Activated CD8-positive, alpha-beta memory T cell treated with anti-CD3 and anti-CD28 coated beads for 4 hours (primary cell): ENCODE data around the gene OSCP1.
A peak's percentile ranks its signal among the peaks of the same experiment; 100 is the strongest.
"Not testable (repeated sequence)": the region's sequence is repeated elsewhere in the genome, so short reads cannot be mapped to it uniquely, and the experiment has no call there.

Source experiments
- DNase-seq, 2 donors: peaks; one replicate each; pipeline ENCODE4 v3.0.0-alpha.2; 2020; ENCODE audit warnings: low read depth in 2 of 2

The OSCP1 gene, protein sequence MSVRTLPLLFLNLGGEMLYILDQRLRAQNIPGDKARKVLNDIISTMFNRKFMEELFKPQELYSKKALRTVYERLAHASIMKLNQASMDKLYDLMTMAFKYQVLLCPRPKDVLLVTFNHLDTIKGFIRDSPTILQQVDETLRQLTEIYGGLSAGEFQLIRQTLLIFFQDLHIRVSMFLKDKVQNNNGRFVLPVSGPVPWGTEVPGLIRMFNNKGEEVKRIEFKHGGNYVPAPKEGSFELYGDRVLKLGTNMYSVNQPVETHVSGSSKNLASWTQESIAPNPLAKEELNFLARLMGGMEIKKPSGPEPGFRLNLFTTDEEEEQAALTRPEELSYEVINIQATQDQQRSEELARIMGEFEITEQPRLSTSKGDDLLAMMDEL

DNA sequence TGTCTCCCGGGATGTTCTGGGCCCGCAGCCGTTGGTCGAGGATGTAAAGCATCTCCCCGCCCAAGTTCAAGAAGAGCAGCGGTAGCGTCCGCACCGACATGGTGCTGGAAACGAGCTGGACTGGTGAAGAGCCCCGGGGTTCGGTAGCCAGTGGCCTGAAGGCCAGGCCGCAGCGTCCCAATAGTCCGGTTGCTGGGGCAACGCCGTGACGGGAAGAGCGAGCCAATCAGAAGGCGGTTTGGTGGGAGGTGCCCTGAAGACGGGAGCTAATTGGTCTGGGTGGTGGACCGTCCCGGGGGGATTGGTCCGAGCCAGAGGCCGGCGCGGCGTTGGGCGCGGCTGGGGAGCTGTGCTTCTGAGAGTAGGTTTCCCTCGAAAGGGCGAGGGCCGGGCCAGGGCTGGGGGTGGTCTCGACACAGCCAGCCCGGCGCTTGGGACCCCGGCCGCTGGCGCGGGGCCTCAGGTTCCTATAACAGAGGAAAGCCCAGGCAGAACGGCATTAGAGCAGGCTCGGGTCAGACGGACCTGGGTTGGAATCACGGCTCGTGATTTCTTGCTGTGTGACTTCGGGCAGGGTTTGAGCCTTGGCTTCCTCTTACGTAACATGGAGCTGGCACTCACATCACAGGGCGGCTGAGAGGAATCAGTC, at the start of gene OSCP1:
OSCP1 (minus strand) TSS at position 182 of the 649 bp plus-strand sequence; CDS start at position 100, 82 bp downstream.
- DNase-seq = peak; percentile 64 to 74

DNA sequence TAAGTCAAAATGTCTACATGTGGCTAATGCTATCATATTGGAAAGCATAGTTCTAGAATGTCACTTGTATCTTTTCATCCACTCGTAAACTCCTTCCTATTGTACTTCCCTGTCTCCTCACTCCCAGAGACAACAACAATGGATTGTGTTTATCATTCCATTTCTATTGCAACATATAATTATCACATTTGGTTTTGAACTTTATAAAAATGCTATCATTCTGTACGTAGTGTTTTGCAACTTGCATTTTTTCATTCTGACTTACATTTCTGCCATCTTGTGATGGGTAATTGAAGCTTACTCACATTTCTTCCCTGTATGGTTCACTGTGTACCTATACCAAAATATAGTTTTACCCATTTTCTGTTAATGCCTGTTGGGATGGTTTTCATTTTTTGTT, 47.0 kb upstream of the OSCP1 start:
- DNase-seq = no peak

DNA sequence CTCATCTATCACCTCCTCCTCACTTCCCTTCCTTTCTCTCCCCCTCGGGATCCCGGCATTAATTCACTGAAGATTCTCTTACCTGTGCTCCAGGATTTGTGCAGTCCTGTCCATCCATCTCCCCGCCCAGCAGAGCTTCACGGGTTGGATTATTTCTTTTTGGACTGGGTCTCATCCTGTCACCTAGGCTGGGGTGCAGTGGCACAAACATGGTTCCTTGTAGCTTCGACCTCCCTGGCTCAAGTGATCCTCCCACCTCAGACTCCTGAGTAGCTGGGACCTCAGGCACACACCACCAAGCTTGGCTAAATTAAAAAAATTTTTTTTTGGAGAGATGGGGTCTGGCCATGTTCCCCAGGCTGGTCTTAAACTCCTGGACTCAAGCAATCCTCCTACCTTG, 44.7 kb upstream of the OSCP1 start:
- no peak for DNase-seq

DNA sequence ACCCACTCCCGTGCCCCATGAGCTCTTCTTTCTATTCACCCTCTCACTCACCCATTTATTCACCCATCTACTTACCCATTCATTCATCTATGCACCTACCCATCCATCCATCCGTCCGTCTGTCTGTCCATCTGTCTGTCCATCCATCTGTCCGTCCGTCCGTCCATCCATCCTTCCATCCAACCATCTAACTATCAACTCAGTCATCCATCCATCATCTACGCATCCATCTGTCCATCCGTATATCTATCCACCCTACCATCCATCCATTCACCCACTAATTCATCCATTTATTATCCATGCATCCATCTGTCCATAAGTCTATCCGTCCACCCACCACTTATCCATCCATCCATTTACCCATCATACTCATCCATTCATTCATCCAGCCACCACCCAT, 43.3 kb upstream of the OSCP1 start:
- DNase-seq = no peak

DNA sequence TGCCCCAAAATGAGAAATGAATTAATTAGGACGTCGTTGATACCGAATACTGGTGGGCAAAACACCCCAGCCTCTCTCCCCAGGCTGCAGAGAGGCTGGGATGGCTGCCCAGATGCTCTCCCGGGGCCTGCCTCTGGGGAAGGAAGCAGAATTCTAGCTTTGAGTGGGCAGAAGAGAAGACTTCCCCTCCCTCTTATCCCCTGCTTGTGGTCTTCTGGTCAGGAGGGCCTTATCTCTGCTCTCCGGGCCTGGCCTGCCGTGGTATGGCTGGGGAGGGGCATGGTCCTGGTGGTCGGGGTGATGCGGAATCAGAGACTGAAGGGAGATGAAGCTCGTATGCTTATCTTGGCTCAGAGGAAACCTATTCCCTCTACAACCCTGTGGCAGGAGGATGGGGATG, 42.2 kb upstream of the OSCP1 start:
- no peak for DNase-seq

DNA sequence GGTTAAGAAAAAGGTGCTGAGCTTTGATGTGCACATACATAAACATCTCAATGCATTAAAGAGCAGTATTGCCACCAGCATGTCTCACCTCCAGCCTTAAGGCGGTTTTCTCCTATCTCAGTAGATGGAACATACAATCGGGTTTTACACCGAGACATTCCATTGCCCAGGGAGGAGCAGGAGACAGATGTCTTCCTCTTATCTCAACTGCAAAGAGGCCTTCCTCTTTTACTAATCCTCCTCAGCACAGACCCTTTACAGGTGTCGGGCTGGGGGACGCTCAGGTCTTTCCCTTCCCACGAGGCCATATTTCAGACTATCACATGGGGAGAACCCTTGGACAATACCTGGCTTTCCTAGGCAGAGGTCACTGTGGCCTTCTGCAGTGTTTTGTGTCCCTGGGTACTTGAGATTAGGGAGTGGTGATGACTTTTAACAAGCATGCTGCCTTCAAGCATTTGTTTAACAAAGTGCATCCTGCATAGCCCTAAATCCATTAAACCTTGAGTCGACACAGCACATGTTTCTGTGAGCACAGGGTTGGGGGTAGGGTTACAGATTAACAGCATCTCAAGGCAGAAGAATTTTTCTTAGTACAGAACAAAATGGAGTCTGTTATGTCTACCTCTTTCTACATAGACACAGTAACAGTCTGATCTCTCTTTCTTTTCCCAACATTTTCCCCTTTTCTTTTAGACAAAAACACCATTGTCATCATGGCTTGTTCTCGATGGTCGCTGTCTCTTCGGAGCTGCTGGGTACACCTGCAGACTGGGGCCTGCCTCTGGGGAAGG, 39.2 kb upstream of the OSCP1 start:
- DNase-seq = not testable (repeated sequence)

DNA sequence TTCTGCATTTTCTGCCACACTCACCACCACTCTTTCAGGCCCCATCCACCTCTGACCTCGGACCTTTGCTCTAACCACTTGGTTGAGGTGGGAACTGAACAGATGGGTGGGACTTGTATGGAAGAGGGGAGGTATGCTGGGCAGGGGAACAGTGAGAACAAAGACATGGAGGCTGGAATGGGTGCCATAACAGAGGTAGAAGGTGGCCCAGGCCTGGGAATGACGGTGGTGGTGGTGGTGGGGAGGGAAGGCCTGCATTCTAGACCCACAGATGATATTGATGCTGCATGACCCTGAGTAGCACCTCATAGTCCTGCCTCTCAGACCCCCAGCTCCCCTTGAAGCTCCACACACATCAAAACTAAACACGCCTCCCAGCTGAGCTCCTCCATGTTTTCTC, 37.7 kb upstream of the OSCP1 start:
- no peak for DNase-seq

DNA sequence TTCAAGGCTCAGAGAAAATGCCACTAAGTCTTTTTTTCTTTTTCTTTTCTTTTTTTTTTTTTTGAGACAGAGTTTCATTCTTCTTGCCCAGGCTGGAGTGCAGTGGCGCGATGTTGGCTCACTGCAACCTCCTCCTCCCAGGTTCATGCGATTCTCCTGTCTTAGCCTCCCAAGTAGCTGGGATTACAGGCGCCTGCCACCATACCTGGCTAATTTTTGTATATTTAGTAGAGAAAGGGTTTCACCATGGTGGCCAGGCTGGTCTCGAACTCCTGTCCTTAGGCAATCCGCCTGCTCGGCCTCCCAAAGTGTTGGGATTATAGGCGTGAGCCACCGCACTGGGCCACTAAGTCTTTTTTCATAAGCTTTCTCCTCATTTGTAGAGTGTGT, 37.1 kb upstream of the OSCP1 start:
- DNase-seq = not testable (repeated sequence)

DNA sequence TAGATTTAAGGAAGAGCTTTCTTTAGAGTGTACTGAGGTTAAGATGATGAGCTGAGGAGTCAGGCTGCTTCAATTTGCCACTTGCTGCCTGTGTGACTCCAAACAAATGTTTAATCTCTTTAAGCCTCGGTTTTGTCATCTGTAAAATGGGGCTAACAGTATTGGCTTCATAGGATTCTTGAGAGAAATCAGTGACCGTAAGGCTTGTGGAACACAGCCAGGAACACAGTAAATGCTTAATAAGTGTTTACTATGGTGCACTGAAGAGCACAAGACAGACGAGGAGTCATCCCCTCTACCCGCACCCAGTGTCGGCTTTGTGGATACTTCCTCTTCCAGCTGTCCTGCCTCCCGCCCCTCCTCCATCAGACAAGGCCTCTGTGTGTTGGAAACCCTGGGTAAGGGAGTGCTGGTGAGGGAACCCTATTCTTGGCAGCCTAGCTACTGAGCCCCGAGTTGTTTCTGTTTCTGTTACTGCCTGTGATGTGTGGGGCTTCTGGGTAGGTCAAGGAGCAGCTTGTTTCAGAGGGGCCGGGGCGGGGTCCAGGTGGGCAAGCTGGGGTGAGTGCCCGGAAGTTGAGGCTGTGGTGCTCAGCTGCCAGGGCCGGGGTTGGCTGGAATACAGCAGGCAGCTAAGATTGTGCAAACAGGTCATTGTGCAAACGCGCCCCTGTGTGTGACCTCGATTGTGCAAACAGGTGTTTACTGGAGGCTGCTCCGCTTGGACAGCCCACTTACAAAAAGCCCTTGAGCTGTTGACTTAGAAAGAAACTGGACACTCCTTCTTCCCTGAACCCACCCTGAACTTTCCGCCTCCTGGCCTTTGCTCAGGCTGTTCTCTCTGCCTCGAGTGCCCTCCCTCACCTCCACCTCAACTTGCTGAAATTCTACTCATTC, 36.4 kb upstream of the OSCP1 start:
- DNase-seq = no peak

DNA sequence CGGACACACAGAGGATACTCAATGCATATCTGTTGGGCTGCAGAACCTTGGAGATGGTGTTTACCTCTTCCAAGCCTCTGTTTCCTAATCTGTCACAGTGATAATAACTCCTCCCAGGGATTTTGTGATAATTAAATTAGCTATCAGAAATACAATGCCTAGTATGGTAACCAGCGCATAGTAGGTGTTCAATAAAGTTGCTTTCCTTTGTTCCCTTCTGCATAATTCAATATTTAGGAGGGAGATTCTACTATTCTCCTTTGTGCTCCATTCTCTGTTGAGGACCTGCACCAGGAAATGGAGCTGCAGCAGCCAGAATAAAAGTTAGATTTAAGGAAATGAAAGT, 35.8 kb upstream of the OSCP1 start:
- no peak for DNase-seq

DNA sequence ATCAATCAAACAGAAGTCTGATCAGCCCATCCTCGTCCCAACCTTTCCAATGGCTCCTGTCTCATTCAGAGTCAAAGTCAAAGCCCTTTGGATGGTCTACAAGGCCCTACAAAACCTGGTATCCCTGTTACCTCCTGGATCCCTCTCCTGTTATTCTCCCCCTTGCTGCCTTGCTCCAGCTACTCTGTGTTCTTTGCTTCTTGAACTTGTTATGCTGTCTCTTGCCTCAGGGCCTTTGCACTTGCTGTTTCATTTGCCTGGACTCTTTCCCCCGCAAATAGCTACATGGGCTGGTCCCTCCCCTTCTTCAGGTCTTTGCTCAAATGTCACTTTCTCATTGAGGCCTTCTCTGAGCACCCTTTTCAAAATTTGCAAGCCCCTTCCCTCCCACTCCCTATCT, 33.8 kb upstream of the OSCP1 start:
- DNase-seq = no peak

DNA sequence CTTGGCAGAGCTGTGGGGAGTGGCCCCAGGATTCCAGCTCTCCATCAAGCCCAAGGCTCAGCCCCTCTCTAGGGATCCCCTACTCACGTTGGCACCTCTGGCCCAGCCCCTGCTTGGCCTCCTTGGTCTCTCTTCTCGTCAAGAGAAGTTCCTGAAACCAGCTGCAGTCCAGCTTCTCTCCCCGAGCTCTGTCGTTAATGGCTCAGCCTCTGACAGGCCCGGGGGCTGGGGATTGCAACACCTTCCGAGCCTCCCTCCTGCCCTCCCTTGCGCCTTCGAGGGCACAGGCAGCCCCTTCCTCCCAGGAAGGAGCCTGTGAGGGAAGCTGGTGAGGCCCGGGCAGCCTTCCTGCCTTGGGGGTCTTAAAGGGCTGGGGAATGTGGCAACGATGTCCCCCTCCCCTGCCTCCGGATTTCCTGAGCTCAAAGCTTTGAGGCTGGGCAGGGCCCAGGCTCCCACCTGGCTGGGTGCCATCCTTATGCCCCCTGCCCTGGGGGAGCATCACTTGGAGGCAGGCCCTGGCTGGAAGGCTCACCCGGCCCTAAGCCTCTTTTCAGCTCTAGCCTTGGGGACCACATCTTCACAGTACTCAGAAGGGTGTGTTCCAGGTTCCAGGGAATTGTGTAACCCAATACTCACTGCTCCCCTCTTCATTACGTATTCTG, 32.6 kb upstream of the OSCP1 start, which contains the start of gene CSF3R:
CSF3R (minus strand) TSS at position 190 of the 665 bp plus-strand sequence. CDS start 3,417 bp downstream, outside the sequence.
- DNase-seq = no peak

DNA sequence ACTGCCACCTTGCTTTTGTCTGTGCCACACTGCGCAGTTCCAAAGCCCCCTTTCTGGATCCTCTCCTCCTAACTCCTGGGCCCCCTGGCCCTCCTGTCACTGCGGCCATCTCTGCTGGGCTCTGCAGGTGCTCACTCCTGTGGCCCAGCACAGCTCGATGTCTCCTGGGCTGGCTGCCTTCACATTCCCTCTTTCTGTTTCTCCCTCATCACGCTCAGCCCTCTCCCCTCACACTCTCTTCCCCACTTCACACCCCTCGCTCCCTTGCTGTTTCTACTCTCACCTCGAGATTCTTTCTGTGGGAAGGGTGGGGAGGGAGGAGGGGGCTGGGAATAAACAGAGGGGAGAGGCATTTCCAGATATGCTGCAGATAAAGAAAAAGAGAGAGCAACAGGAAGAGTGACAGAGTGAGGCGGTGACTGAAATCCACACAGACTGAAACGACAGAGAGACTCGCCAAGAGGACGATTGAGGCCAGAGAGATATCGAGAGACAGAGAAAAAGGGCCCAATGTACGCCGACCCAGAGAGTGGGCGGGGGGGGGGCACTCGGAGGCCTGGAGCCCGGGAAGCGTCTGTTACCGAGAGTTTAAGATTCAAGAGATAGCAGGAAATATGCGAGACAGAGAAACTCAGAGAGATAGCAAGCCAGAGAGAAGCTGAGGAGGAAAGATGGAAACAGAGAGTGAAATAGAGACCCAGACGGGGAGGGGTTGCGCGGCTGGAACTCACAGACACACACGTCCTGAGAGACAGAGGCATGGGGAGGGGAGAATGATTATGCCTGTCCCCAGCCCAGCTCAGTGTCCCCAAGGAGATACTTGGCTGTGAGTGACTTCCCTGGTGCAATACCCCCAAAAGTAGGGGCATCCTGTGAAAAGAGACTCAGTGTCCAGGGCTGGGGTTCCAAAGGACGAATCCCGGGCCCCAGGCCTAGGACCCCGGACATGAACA, 31.8 kb upstream of the OSCP1 start:
- no peak for DNase-seq

DNA sequence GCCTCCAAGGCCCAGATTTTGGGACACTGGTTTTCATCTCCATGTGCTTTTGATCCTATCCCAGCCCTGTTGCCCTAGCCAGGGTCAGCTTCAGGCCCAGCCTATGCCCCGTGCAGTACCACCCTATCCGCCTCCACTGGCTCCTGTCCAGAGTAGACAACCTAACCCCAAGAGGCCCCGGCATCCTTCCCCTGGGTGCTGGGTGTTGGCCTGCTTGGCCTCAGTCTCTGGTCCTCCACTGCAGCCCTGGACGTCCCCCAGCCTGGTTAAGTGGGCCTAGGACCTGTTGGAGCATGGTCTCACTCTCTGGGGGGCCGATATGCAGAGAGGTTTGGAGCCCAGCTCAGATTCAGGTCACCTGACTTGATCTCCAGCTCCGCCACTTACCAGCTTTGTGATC, 30.8 kb upstream of the OSCP1 start:
- DNase-seq = no peak

DNA sequence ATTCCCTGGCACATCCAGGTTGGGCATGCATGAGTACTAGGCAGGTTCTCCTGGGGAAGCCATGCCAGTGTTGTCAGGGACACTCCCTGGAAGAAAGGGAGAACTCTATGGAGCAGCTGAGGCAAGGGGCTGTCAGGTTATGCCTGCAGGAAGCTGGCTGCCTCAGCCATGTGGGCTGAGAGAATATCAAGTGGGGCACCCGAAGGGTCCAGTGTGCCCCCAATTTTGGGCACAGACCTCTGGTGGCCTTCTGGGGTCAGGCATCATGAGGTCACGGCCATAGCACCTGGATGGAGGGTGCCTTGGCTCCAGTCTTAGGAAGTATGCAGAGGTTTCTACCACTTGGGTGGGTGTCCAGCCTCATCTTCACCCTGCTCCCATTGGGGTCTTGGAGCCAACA, 29.9 kb upstream of the OSCP1 start:
- no peak for DNase-seq

DNA sequence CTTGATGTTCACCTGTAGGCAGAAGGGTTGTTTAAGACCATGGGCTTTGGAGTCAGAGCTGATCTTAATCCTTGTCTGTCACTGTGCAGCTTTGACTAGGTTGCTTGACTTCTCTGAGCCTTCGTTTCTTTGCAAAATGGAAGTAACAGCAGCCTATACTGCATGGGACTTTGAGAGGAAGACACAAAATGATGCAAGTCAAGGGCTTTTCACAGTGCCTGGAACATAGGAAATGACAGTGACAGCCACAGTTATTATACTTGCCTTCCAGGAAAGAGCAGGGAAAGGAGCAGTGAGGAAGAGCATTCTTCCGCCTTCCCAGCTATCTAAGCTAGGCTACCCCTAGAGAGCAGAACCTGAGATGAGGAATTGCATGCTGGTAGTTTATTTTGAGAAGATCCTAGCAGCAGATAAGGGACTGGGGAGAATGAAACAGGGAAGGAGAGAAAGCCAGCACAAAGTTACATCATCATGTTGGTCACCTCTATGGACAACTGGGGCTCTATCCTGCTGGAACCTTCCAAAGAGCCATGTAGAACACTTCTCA, 29.3 kb upstream of the OSCP1 start:
- no peak for DNase-seq

DNA sequence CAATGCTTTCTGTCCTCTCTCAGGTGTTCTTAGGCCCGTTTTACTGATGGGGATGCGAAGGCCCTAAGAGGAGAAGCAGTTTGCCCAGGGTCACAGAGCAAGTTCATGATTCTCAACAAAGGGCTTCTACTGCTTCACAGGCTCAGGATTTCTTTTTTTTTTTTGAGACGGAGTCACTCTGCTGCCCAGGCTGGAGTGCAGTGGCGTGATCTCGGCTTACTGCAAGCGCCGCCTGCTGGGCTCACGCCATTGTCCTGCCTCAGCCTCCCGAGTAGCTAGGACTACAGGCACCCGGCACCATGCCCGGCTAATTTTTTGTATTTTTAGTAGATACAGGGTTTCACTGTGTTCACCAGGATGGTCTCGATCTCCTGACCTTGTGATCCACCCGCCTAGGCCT, 27.4 kb upstream of the OSCP1 start:
- DNase-seq = not testable (repeated sequence)

DNA sequence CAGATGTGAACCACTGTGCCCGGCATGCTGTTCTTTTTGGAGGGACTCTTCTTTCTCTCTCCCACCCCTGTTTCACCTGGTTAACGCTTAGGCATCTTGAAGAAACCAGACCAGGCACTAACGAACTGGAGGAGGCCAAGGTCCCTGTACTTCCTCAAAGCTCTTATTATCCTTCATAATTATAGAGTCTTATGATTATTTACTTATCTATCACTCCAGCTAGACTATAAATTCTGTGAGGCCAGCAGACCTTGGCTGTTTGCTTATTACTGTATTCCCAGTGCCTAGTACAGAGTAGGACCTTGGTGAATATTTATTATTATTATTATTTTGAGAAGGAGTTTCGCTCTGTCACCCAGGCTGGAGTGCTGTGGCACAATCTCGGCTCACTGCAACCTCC, 26.7 kb upstream of the OSCP1 start:
- no peak for DNase-seq

DNA sequence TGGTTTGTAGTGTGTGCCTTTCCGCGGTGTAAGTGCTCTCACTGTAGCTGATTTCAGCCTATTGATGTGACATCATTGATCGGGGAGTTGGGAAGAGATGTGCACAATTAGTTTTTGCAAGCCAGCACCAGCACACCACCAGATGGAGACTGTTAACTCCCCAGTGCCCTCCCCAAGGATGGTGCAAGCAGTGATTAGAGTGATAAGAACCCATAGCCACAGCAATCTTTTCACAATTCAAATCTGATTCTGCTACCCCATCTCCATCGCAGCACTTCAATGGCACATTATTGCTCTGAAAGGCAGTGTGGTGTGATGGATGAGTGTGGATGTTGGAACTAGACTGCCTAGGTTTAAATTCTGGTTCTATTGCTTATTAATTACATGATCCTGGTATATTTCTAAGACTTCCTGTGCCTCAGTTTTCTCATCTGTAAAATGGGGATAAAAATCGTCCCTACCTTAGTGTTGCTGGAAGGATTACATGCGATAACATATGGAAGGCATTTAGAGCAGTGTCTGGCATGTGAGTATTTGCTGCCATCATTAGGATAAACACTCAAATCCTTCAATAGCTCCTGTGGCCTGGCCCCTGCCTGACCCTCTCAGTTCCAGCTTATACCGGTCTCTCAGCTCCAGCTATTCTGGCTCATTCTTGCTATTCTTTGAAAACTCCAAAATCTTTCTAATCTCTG, 25.8 kb upstream of the OSCP1 start:
- no peak for DNase-seq
